PC-9 (cell line): ENCODE measurements around the gene UCHL1.

ENCODE experiments used
- CTCF ChIP-seq: fragments of 200-600 bp; sonication (generic); conservative IDR thresholded peaks from 2 replicates; pipeline ENCODE4 v1.6.1; 2017; ENCODE audit warnings: mixed run types, antibody characterized with exemption, mild to moderate bottlenecking, moderate library complexity
- EZH2 ChIP-seq: fragments of 200-600 bp; sonication (generic); IDR thresholded peaks from 2 replicates; pipeline ENCODE4 v1.8.0; 2017; ENCODE audit warnings: antibody characterized with exemption, low read depth

GRCh38 chr4:41218703-41219102, 38.0 kb upstream of the UCHL1 start:
- TF ChIP-seq EZH2 = no peak
- no peak for TF ChIP-seq CTCF
